Eye (tissue), 1 donor: ENCODE measurements around the gene NXPH3.

Experiments
- DNase-seq: peaks from one replicate; pipeline ENCODE4 v3.0.0-alpha.2; 2015

NXPH3 gene

DNA sequence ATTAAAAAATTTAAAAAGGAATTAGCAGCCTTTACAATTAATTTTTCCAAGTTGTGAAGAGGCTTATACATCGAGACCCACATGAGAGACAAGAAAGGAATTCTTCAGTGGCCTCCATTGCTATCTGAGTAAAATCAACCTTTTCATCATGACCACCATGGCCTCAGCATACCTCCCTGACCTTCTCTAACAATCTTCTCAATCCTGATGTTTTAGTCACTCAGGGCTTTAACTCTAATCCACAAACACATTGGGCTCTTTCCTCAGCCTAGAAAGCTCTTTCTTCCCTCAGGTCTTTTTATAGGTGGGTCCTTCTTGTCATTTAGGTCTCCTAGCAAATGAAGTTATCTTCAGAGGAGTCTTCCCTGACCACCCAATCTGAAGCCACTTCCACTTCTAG is 55.8 kb downstream of the NXPH3 start:
- DNase-seq, result no peak
